HG02852 (cell line): ENCODE data around the gene MUSK.
"Not testable (repeated sequence)": the region's sequence is repeated elsewhere in the genome, so short reads cannot be mapped to it uniquely, and the experiment has no call there.

ENCODE experiments used
- ATAC-seq: cut with Tn5 transposase; IDR thresholded peaks from one replicate; pipeline ENCODE4 v1.9.1; 2021; ENCODE audit warnings: mild to moderate bottlenecking, moderate library complexity; ENCODE audit not compliant: unreplicated experiment

MUSK gene

GRCh38 chr9:110755179-110755578 lies 86.6 kb downstream of the MUSK start:
- no peak for ATAC-seq

DNA sequence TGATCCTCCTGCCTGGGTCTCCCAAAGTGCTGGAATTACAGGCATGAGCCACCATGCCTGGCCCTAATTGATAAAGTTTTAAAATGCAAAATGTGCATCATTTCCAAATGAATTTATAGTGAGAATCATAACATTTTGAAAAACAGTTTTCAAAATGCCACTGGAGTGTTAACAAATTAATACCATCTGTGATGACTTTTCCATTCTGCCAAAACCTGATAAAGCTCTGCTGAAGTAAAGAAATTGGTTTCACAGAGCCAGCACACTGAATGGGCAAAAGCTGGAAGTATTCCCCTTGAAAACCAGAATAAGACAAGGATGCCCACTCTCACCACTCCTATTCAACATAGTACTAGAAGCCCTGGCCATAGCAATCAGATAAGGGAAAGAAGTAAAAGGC lies 89.6 kb downstream of the MUSK start:
- no peak for ATAC-seq

DNA sequence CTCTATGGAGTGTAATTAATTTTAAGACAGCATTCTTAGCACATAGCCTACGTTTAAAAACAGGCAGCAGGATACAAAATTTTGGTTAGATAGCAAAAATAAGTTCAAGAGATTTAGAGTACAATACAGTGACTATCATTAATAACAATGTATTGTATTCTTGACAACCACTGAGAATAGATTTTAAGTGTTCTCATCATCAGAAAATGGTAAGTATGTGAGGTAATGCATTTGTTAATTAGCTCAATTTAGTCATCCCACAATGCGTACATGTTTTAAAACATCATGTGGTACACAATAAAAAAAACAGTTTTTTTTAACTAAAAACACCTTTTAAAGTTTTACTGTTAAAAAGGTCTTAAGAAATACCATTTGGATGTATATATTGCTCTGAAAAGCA lies 94.2 kb downstream of the MUSK start:
- ATAC-seq, result no peak

- no peak for ATAC-seq
These were observed 95.0 kb downstream of the MUSK start for GRCh38 chr9:110763568-110763967.

DNA sequence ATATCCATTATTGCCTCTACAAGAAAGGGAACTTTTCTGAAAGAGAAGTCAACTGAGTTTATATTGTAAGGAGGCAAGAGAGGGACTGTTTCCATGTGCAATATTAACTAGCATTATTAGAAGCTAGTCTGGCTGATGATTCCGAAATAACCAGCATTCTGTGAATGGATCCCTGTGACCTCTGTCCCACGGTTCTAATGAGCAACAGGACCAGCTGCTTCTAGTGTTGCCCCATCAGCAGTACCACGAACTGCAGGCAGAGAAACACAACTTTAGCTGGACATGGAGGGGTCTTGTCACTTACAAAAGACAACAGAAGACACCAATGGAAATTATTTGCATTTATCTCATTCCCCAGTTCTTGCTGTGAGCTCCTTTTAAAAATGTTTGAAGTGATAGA lies 95.4 kb downstream of the MUSK start:
- no peak for ATAC-seq

DNA sequence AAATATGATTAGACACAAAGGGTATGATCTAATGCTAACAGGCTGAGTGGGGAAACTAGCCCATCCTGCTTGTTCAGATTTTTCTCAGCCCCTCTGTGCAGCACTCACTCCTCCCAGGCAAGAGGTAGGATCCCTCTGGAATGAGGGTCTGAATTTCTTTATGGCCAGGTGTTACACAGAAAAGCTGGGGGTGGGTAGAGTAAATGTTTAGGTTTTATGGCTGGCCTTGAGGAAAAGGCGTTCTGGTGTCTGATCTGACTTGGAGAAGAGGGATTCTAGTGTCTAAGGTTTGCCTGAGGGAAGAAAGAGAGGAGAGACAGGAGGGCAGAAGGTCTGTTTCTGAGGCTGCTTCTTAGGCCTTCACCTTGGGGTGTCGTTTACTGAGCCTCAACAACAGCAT lies 97.3 kb downstream of the MUSK start:
- ATAC-seq, result no peak

GRCh38 chr9:110767559-110768063 lies 99.0 kb downstream of the MUSK start:
- ATAC-seq, result no peak

GRCh38 chr9:110768886-110769285 lies 100.3 kb downstream of the MUSK start:
- no peak for ATAC-seq

GRCh38 chr9:110769667-110770066 lies 101.1 kb downstream of the MUSK start:
- no peak for ATAC-seq

DNA sequence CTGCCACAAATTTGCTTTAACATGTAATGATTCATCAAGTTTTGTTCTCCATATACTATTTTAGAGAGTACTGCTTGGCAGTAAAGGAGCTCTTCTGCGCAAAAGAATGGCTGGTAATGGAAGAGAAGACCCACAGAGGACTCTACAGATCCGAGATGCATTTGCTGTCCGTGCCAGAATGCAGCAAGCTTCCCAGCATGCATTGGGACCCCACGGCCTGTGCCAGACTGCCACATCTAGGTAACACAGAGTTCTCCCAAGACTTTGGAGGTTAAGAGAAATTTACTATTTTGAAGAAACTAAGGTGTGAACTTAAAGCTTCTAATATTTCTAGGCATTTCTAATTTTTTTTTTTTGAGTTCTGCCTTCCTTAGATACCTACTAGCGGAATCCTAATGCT lies 107.1 kb downstream of the MUSK start:
- no peak for ATAC-seq

GRCh38 chr9:110776221-110776620 lies 107.6 kb downstream of the MUSK start:
- no peak for ATAC-seq

DNA sequence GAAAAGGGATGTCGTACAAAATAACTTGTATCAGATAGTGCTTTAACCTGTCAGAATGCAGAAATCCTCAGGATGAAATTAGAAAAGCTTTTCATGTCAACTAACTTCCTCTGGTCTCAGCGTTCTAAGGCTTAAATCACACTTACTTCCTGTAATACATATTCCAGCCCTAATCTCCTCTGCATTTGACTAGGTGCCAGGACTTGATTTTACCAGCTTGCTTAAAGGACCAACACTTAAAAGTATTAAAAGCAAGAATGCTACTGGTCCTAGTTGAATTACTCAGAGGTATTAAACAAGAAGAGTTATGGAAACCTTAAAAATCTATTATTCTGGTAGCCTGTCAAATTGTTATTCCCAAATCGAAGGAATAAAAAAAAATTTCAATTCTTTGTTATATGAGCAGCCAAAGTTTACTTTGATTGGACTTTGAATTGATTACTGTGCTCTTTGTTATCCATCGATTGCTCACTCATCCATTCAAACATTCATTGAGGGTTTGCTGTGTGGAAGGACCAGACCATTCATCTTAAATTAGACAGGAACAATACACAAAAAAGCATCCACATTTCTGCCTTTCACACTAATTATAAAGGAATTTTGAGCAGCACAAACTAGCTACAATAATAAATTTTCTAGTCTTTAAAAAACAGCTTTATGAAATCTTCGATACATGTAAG lies 108.7 kb downstream of the MUSK start:
- no peak for ATAC-seq

- no peak for ATAC-seq
These were observed 109.3 kb downstream of the MUSK start for GRCh38 chr9:110777876-110778215.

DNA sequence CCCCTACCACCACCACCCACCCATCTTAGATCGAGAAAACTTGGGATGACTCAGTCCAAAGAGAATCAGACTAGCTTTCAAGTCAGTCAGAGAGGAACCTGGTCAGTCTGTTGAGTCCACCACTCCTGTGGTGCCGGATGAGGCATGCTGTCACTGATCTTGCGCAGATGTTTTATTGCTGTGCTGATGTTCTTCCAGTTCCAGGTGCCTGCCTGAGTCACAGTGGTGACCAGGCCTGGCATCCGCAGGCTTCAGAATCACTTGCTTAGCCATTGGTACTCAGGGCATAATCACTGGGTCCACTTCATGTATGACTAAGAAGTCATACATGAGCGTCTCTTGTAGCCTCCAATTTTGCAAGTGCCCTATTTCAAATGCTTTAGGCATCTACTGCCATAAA lies 114.1 kb downstream of the MUSK start:
- ATAC-seq, result no peak

DNA sequence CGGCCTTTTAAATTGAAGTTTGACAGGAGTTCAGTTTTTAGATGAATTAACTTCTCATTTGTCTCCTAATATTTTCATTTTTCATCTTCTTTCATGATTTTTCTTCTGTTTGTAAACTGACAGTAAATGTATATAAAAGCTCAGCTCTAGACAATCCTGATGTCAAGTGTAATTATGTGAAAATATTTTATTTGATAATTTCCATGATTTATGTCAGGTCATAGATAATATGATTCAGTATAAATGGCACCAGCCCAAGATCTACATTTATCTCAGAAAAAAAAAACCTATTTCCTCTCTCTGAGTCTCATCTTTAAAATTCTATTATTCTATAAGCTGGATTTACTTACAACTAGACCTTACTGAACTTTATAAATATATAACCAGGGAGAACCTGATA lies 115.7 kb downstream of the MUSK start:
- ATAC-seq, result no peak

GRCh38 chr9:110785166-110785565 lies 116.6 kb downstream of the MUSK start:
- no peak for ATAC-seq

DNA sequence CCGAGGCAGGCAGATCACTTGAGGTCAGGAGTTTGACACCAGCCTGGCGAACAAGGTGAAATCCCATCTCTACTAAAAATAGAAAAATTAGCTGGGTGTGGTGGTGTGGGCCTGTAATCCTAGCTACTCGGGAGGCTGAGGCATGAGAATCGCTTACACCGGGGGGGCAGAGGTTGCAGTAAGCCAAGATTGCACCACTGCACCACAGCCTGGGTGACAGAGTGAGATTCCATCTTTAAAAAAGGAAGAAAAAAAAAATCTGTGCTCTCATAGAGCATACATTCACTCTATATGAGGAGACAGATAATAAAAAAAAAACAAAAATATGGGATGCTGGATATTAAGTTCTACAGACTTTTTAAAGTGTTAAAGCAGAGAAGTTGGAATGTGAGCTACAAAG lies 119.8 kb downstream of the MUSK start:
- ATAC-seq, result not testable (repeated sequence)

DNA sequence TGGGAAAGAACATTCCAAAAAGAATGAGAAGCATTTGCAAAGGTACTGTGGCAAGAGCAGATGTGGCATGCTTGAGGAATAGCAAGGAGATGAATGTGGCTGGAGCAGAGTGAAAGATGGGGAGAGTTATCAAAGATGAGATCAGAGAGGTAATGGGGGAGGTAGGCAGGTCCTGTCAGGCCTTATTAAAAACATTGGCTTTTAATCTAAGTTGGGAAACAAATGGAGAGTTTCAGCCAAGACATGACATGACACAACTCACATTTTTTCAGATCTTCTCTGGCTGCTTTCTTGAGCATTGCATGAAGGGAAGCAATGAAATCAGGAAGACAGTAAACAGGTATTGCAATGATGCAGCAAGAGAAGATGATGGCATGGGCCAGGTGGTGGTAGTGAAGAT lies 120.3 kb downstream of the MUSK start:
- ATAC-seq, result no peak

GRCh38 chr9:110797611-110798010 lies 129.0 kb downstream of the MUSK start:
- no peak for ATAC-seq

GRCh38 chr9:110799396-110799795 lies 130.8 kb downstream of the MUSK start:
- ATAC-seq, result no peak

DNA sequence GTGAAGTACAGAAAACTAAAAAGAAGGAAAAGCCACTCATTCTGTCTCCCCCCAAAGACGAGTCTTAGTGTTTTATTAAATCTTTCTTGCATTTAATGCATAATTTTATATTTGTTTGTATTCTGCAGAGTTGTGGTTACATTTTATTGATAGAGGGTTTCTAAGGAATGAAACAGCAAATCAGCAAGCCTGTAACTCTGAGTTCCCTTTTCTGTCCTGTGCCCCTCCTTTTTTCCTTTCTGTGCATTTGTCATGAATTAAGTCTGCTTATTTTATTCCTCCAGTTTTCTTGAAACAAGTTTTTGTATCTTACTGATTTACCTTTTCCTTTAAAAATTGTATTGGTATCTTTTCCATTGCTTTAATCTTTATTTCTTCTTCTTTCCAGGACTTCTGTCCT lies 132.8 kb downstream of the MUSK start:
- no peak for ATAC-seq

DNA sequence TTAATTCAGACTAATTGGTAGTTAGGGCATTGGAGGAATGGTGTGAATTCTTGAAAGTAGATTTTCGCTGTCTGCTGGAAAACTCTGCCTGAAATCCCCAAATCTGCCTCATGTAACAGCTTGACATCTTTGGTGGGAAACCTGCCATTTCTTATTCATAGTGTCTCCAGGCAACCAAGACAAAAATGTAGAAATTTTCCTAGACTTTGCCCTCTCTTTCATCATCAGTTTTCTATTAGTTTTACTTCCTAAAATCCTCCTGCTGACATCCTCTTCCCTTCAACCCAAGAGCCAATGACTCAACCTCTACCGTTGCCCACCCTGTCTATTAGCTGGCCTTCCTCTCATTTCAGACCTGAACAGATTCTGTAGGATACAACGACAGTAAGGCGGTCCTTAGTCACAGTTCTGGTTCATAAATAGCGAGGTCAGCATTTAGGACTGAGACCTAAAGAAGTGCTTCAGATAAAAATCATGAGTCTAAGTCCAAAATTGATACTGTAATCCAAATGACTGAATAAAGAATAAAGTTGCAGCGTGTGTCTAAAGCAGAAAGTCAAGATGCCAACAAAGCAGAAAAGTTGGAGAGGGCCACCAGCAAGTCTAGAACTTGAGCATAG lies 133.9 kb downstream of the MUSK start:
- no peak for ATAC-seq
